Pulmonary artery endothelial cell (primary cell): Measurements from ENCODE around the gene XPNPEP3. TPM values are rescaled to one million over a fixed set of nuclear protein-coding genes. Genes with fewer than 3 reads are reported as not detected.
"Not testable (repeated sequence)": the region's sequence is repeated elsewhere in the genome, so short reads cannot be mapped to it uniquely, and the experiment has no call there.

ENCODE experiments used
- DNase-seq: peaks from one replicate; pipeline ENCODE4 v3.0.0-alpha.2; 2011; ENCODE audit warnings: low read depth, low spot score
- total RNA-seq: library from RNA; depleted of rRNA; stranded (reverse); fragments of >200 nt; gene quantifications from 2 replicates; pipeline ENCODE4 v1.2.3, GENCODE V29; 2014

XPNPEP3 gene
- total RNA-seq, 1 donor from 2014 or later: 9.2 TPM

DNA sequence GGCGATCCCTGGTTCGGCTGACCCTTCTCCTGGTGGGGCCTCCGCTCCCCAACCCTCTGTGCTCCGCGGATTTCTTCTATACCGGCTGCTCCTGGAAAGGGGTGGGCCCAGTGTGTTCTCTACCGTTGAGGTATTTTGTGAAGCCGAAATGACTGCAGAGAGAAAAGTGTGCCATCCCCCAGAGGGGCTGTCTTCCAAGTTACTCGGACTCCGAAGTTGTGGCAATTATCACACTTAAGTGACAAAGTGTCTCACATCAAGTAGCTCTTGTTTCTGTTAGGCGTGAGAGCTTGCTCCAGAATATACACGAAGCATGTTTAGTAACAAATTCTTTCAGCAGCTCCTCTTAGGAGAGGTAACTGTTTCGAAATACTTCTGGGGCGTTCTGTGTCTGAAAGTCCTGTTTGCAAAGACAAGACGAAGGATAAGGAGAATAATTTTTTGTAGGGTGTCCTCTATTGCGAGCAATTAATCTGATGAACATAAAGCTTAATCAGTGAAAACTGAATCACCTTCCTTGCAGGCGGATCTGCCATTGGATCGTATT lies 434 bp downstream of the XPNPEP3 start:
- DNase-seq: no peak

DNA sequence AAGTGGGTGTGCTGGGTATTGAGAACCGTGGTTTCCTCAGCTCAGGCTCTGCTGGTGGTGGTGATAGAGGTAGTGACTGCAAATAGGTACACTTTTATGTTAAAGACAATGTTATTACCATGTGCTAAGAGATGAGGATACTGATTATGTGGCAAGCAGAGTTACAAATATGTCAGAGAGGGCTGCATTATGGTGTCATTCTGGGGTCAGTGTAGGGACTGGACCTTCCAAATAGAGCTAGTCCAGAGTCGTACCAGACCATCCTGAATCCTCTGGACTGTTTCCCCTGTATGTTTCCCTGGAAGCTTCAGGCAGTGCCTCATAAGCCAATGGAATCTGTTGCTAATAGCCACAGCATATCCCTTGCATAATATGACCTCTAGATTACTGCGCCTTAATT lies 5.1 kb downstream of the XPNPEP3 start, which contains the start of gene DNAJB7:
DNAJB7 (minus strand) TSS at position 101 of the 400 bp plus-strand sequence. CDS start 119 bp downstream, outside the sequence.
- no peak for DNase-seq

DNA sequence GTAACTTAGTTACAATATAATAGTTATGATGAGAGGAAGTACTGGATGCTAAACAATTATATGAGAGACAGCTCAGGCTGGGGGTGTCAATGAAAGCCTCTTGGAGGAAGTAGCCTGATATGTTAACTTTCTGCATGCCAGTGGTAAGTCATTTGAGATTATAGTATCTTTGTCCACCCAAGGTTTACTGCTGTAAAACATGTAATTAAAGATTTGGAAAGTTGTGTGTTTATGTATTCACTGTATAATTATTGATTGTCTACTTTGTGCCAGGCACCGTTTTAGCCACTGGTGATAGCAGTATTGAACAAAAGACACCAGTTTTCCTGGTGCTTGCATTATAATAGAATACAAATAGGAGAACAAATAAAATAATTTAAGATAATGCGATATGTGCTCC lies 5.6 kb downstream of the XPNPEP3 start:
- DNase-seq: no peak

DNA sequence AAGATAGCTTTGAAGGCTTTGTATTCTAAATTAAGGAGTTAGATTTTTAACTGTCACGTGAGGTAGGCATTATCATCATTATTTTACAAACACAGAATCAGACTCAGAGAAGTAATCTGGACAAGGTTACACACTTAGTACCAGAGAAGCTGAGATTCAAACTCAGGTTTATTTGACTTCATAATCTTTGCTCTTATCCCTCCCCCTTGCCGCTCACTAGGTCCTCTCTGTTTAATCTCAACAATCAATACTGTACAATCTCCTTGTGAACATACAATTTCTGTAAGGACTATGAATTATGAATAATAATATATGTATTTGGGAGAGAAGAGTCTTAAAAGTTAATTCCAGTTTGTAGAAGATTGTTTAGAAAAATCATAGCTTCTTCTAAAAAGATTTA lies 10.2 kb downstream of the XPNPEP3 start:
- DNase-seq: no peak

DNA sequence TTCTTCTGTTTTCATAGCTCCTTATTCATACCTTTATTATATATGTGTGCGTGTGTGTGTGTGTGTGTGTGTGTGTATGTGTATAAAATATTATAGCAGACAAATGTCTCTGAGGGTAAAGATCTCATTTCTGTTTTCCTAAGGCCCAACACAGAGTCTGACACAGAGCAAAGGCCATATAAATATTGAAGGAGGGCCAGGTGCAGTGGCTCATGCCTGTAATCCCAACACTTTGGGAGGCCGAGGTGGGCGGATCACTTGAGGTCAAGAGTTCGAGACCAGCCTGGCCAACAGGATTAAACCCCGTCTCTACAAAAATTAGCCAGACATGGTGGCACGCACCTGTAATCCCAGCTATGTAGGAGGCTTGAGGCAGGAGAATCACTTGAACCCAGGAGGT lies 11.4 kb downstream of the XPNPEP3 start:
- DNase-seq: not testable (repeated sequence)

DNA sequence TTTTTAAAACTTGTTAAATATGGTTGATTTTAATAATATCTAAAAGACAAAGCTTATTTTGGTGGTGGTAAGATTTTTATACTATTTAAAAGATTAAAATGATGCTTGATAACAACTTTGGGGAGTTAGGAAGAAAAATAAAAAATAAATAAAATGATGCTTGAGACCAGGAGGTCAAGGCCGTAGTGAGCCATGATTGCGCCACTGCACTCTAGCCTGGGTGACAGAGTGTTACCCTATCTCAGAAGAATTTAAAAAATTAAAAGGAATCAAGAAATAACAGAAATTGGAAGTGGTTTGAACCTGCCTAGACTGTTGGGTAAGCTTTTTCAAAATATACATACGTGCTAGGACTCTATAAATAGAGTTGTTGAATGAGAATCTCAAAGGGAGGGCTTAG lies 17.1 kb downstream of the XPNPEP3 start:
- DNase-seq: no peak

DNA sequence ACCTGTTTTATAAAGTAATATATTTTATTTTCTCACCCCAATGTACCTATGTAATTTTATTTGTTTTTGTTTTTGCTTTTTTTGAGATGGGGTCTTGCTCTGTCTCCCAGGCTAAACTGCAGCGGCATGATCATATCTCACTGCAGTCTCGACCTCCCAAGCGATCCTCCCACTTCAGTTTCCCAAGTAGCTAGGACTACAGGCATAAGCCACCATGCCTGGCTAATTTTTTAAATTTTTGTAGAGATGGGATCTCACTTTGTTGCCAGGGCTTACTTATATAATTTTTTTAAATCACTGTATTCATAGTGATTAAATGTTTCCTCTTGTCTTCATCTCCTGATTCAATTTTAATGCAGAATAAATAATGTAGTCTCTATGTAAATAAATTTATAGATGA lies 18.2 kb downstream of the XPNPEP3 start:
- no peak for DNase-seq

DNA sequence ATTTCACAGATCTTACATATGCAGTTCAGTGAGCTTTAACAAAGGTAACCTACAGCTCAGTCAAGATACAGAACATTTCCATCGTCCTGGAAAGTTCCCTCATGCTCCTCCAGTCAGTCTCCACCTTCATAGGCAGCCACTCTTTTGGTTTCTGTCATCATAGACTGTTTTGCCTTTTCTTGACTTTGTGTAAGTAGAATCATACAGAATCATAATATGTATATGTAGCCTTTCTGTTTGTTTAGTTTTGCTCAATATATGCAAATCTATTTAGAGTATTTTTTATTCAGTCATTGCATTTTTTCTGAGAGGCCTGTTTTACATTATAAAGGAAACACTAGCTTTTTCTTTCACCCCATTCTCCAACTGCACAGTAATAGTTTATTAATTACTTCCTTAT lies 20.0 kb downstream of the XPNPEP3 start:
- no peak for DNase-seq

DNA sequence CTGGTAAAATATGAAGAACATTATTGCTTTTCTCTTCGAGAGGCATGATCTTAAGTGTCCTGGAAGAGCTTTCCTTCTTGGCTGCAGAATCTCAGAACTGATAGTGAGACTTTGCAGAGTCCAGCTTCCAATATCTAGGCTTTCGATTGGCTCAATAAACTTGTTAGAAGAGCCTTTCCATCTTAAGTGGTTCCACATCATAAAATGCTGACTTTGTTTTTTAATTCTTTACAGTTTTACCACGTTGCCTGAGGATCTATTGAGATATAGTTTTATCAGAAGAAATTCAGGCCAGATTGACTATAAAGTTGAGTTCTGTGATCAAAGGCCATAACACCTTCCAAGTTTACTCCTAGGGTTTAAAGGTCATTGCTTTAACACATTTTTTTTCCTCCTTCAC lies 20.5 kb downstream of the XPNPEP3 start:
- DNase-seq: no peak

DNA sequence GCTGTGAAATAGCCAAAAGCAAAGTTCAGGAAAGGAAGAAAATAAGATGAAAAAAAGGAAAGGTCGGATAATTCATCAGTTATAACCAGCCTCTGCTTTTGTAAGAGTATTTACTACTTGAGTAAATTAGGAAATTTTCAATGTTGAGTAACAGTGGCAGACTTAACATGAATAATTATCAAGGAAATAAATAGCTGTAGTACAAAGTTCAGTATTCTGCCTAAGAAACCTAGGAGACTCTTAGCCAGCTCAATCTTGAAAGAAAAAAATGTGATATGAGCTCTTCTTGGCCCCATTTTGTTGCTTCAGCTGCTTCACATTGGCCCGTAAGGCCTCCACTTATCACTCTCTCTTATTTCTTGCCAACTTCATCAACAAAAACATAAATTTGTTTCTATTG lies 22.0 kb downstream of the XPNPEP3 start:
- DNase-seq: no peak

DNA sequence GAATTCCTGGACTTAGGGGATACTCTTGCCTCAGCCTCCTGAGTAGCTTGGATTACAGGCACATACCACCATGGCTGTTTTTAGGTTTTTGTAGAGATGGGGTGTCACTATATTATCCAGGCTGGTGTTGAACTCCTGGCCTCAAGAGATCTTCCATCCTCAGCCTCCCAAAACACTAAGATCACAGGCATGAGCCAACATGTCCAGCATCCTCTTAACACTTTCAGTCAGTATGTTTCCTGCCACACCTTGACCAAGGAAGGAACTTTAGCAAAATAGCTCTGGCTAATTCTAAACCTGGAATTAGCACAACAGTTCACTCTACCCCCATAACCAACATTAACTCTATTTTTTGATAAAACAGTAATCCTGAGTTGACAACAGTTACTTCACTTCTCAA lies 32.2 kb downstream of the XPNPEP3 start:
- no peak for DNase-seq

DNA sequence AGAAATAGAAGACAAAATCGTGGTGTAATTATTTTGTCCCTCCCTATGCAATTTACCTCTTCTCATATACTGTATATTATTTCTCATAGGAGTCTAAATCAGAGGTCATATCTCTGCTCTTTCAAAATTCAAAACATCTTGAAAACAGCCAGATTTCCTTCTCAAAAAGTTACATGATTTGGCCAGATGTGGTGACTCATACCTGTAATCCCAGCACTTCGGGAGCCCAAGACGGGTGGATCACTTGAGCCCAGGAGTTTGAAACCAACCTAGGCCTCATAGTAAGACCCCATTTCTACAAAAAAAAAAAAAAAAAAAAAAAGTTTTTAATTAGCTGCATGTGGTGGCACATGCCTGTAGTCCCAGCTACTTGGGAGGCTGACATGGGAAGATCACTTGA lies 33.9 kb downstream of the XPNPEP3 start:
- no peak for DNase-seq

DNA sequence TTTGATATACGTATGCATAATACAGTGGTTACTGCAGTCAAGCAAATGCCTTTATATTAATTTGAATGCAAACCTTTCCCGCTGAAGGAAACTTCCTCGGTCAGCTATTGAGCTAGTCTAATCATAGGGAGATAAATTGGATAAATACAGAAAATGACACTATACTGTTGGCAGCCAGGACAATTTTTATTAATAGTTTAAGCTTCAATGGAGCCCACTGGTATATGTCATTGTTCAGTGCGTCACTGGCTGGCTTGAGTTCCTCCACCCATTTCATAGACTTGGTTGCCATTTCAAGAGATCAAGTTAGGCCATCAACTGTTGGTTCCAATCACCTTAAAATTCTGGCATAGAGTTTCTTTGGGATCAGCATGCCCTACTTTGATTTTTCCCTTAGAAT lies 37.5 kb downstream of the XPNPEP3 start:
- no peak for DNase-seq

DNA sequence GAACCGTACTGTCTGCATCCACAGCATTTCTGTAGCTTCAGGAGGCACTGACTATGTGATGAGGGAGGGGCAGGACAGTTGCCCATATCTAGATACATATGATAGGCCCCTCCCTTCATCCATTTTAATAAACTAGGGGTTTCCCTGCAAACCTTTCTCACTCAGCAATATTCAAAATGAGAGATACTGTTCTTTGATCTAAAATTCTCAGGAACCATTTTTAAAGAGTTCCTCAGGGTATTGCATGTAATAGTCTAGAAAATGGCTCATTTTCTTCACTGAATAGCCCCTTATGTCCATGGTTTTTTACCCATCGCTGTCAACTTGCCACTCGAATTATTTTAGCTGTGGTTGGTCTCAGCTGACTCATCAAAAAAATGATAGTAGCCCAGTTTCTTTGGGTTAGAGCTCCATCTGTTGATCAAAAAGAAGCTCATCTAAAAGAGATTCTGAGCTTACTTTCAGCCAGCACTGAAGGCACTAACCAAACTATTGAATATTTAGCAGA lies 42.0 kb downstream of the XPNPEP3 start:
- DNase-seq: peak; percentile 4

DNA sequence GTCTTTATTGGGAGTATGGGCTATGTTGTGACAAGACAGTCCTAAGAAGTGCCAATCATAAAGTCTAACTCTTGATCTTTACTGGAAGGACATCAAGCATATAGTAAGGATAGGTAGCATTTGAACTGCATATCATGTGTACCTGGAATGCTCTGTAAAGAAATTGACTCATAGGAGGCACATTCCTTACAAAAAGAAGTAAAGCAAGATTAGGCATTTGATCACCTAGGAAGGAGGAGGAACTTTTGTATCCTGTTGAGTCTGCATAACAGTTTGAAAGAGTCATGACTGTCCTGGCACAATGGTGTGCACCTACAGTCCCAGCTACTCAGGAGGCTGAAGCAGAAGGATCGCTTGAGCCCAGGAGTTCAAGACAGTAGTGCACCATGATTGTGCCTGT lies 47.2 kb downstream of the XPNPEP3 start:
- DNase-seq: no peak

DNA sequence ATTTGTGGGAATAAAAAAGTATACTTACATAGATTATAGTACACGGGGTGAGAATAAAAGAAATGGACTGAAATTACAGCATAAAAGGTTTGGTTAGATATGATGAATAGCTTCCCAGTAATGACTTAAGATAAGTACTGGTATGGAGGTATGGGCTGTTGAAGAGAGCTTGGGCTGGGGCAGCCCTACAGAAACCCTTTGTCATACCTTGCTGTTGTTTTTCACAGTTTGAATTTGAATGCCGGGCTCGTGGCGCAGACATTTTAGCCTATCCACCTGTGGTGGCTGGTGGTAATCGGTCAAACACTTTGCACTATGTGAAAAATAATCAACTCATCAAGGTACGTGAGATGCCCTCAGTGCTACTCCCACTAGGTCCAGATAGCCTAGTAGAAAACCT lies 51.9 kb downstream of the XPNPEP3 start:
- DNase-seq: no peak

DNA sequence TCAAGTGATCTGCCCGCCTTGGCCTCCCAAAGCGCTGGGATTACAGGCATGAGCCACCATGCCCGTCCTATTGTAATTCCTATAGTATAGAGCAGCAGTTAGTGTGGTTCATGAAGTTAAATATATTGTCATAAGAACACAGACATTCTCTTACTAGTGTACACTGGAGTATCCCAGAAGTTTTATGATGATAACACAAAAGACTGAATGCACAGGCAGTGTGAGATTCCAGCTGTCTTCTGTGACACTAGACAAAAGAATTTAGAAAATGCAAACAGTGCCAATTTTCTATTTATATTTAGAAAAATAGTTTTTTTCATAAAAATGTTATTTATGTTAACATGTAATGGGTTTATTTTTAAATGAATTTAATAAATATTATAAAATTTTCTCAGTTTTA lies 54.8 kb downstream of the XPNPEP3 start:
- DNase-seq: no peak

DNA sequence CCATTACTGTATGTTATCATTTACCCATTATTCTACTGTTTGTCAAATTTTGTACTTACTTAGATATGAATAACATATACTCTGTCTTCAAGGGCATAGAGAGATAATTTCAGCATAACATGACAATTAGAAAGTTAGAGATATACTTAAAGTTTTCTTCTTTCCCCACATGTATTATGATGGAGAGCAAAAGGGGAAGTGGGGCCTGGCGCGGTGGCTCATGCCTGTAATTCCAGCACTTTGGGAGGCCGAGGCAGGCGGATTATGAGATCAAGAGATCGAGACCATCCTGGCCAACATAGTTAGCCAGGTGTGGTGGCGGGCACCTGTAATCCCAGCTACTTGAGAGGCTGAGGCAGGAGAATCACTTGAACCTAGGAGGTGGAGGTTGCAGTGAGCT lies 56.0 kb downstream of the XPNPEP3 start:
- DNase-seq: not testable (repeated sequence)

DNA sequence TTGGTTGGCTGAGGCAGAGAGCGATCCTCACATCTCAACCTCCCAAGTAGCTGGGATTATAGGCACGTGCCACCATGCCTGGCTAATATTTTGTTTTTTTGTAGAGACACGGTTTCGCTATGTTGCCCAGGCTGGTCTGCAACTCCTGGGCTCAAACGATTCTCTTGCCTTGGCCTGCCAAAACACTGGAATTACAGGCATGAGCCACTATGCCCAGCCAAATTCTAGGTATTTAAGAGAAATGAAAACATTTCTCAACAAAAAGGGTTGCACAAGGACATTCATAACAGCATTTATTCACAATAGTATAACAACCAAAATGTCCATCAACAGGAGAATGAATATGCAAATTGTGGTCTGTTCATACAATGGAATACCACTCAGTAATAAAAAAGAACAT lies 62.5 kb downstream of the XPNPEP3 start:
- DNase-seq: no peak

DNA sequence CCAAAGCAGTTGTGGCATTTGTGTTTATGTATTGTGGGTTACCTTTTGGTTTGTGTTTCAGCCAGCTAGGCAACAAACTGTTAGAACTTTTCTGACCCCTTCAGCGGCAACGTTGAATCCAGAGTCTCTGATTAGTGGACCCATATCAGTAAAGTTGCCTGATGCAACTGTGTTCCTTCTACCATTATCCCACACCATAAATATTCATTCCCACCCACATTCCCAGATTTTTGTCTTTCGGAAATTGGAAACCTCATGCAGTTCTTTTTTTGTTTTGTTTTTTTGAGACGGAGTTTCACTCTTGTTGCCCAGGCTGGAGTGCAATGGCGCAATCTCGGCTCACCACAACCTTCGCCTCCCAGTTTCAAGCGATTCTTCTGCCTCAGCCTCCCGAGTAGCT lies 63.6 kb downstream of the XPNPEP3 start:
- DNase-seq: no peak

DNA sequence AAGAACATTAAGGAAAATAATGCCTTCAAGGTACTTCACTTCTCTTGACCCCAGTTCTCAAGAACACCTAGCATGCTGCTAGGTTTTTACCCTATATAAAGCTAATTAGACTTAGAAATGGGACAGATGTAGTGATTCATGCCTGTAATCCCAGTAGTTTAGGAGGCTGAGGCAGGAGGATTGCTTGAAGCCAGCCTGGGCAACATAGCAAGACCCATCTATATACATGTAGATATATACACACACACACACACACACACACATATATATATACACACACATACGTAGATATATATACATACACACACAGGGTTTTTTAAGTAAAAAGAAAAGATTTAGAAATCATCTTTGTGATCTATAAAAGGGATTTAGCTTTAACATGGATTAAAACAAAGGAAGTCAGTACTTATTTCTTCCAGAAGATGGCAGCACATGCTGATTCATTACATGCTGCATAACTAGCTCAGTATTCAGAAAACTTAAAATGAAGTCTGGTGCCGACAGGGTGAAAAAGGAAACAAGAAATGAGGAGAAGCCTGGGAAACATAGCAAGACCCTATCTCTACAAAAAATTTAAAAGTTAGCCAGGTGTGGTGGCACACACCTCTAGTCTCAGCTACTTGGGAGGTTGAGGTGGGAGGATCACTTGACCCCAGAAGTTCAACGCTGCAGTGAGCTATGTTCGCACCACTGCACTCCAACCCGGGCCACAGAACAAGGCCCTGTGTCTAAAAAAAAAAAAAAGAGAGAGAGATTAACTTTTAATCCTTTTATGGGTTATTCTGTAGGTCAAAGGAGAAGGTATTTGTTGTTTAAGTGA lies 65.7 kb downstream of the XPNPEP3 start:
- peak; percentile 24 for DNase-seq

DNA sequence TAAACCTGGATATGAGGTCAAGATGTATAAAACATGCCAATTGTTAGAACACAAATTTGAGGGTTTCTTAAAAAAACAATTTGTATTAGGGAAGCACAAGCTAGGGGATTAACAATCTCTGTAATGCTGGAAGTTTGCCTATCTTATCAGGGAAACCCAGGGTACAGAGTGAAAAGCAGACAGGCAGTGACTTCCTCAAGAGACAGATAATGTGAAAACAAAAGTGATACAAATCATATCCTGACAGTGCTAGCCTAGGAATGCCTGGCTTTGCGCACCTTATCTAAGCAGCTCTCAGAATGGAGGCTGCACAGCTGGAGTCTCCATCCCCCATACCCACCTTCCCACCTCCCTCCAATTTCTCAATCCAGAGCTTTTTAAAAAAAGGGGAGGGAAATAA lies 71.7 kb downstream of the XPNPEP3 start:
- no peak for DNase-seq

DNA sequence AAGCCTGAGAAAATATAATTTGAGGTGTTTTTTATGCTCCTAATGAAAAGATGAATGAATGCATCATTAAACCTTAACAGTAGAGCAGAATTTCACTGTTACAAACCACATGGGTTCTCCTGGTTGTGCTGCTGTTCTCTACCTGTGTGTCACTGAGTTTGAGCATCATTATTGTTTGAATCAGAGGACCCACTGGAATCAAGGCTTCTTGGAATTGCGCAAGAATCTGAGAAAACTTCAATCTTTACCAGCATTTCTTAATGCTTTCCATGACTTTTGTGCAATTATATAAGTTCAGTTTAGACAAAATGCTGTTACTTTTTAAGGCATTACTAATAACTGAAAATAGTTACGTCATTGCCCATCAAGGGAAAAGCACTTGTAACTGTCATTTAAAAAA lies 75.4 kb downstream of the XPNPEP3 start:
- no peak for DNase-seq
